Stimulated activated CD4-positive, alpha-beta T cell treated with anti-CD3 and anti-CD28 coated beads, Interleukin-1b, Interleukin-23, amount 100 ng/mL, for 1 hour (primary cell): ENCODE measurements around the gene ZNF839.
"Not testable (repeated sequence)": the region's sequence is repeated elsewhere in the genome, so short reads cannot be mapped to it uniquely, and the experiment has no call there.

Experiments
- DNase-seq, 2 donors: peaks; one replicate each; pipeline ENCODE4 v3.0.0-alpha.2; 2020; ENCODE audit warnings: low read depth in 2 of 2

ZNF839 gene

GRCh38 chr14:102314242-102315011 lies 5.1 kb upstream of the ZNF839 start:
- peak; percentile 49 to 69 for DNase-seq

DNA sequence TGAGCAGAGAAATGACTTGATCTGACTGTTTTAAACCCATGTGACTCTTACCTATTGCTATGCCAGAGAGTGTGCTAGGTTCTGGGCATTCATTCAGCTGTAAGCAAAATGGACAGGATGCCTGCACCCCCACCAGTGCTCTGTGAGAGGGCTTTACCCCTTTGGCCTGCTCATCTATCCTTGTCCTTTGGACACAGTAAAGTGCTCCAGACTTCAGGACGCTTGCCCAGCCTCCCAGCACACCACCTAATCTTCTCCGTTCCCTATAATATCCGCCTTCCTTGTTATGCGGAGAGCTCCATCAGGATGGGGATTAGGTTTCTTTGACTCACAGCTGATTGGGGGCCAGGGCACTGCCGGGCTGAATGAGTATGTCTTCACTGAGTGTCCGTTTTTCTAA lies 4.4 kb upstream of the ZNF839 start:
- no peak for DNase-seq

GRCh38 chr14:102316338-102316742 lies 3.2 kb upstream of the ZNF839 start:
- DNase-seq: no peak

GRCh38 chr14:102316743-102317563 lies 2.6 kb upstream of the ZNF839 start:
- DNase-seq: peak; percentile 91 to 98

DNA sequence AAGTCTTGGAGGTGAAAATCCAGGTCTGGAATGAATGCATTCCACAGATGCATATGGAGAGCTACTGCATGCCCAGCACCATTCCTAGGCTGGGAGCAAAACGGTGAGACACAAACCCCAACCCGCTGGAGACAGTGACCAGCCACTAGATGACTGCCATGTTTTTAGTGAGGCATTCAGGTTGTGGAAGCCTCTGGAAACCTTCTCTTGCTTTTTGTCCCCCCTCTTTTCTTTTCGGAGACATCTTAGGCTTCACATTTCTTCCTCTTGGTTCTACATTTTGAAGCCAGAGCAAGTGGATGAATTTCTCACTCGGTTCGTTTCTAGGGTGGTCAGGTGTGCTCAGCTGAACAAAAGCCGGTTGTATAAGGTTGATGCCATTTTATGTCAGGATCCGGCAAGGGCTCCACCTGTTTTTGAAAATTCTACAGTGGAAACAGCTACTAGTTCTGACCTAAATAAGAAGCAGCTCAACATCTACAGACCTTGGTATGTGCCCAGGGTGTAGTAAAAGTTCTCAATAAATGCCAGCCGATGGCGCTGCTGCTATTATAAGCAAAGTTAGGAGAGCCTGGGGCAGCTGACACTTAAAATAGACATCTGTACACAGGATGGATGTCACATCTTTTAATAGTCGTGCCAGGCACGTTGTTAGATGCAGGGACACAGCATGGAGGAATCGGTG lies 1.8 kb upstream of the ZNF839 start:
- DNase-seq: no peak

- DNase-seq: no peak
Measured at GRCh38 chr14:102318781-102319276, 717 bp upstream of the ZNF839 start.

DNA sequence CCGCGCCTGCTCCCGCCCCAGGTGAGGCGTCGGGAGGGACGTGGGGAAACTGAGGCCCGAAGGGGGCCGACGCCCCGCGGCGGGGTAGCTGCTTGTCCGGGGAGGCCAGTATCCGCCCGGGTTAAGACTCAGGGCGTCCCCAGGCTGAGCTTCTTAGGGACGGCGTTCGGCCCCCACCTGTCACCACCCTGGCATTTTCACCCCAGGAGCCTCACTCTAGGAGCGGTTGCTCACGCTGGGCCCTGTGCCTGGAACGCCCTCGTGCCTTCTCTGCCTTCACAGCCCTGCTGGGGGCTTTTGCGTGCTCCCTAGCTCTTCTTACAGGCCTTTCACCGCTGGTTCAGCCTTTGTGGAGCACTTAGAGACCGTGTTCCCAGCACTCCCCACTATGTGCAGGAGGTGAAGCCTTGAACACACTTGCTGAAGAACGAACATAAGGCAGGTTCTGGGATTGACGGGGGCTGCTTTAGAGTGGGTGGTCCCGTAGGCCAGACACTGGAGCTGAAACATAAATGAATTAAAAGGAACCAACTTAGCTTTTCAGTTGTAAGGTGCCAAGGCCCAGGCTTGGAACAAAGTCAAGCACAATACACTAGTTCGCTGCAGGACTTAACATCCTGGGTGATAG lies 601 bp downstream of the ZNF839 start:
- DNase-seq: no peak

DNA sequence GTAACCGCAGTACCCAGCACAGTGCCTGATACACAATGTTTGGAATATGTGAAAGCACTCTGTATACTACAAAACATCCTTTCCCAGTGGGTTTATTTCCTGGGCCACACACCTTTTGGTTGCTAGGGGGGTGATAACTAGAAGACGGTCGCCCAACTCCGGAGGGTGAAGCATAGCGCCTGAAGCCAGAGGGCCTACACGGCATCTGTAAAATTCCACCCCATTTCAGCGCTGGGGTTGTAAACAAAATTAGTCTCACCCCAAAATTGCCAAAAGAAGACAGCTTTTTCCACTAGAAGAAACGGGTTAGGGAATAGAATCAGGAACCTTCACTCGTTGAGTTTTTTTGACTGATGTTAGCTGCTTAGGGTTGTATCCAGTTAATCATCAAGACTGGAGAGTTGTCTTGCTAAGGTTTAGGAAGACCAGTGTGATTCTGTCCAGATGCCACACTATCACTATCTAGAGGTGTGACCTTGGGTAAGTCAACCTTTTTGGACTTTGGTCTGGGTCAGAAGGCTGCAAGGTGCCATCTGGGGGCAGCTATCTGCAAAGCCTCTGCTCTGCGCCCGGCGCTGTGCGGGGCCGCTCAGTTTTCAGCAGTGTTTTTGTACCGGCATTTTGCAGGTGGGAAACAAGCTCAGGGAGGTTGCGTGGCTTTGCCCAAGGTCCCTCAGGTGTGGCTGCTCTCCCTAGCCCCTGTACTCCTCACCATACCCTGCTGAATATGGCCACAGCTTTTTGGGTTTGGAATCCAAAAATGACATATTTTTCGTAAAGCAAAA lies 1.3 kb downstream of the ZNF839 start:
- no peak for DNase-seq

- no peak for DNase-seq
Measured at GRCh38 chr14:102321456-102322422, 2.2 kb downstream of the ZNF839 start.

DNA sequence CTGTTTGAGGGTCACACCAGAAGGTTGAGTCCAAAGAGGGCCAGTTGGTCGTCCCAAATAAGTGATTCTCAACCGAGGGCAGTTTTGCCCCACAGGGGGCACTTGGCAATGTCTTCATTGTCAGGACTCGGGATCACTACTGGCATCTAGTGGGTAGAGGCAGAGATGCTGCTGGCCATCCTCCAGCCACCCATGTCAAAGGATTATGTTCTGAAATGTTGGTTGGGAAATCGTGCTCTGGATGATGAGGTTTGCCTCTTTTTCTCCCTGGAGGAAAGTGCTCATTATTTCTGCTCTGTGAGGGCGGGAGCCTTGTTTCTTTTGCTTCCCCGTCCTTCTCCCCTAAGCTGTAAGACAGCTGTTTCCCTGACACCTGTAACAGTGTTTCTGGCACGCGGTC lies 3.6 kb downstream of the ZNF839 start:
- no peak for DNase-seq

DNA sequence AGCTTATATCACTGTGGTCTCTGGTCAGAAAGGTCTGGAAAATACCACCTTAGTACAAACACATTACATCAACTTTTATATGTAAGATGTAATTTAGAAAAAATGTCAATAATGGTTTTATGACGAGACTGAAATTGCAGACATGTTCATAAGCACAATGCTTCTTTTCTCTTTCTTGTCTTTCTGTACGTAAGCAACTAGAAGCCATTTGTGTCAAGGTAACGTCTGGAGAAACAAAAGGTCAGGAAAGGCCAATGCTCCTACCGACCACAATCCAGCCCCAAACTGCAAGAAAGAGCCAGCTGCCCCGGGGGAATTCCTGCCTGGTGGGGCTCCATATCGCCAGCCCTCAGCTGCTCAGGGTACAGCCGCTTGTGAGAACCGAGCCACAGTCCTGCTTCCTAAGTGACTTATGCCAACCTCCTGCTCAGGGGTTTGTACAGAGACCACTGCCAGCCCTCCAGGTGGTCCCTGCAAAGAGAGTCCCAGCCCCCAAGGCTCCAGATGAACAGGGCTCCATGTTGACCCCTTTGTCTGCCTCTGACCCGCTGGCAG lies 6.3 kb downstream of the ZNF839 start:
- no peak for DNase-seq

GRCh38 chr14:102326583-102326982 lies 7.0 kb downstream of the ZNF839 start:
- DNase-seq: no peak

GRCh38 chr14:102329381-102329780 lies 9.8 kb downstream of the ZNF839 start:
- not testable (repeated sequence) for DNase-seq

GRCh38 chr14:102330806-102331205 lies 11.3 kb downstream of the ZNF839 start:
- DNase-seq: no peak

DNA sequence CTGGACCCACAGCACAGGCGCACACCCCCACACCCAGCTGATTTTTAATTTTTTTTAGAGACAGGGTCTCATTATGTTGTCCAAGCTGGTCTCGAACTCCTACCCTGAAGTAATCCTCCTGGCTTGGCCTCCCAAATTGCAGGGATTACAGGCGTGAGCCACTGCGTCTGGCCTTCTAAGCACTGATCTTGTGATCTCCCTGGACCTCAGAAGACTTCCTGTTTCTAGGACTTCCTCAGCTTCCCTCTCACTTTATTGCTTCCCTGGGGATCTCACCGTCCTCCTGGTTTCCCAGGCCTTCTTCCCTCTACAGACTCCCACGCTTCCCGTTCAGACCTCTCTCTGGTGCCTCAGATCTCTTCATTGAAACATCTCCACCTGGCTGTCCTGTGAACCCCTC lies 13.8 kb downstream of the ZNF839 start:
- DNase-seq: no peak

DNA sequence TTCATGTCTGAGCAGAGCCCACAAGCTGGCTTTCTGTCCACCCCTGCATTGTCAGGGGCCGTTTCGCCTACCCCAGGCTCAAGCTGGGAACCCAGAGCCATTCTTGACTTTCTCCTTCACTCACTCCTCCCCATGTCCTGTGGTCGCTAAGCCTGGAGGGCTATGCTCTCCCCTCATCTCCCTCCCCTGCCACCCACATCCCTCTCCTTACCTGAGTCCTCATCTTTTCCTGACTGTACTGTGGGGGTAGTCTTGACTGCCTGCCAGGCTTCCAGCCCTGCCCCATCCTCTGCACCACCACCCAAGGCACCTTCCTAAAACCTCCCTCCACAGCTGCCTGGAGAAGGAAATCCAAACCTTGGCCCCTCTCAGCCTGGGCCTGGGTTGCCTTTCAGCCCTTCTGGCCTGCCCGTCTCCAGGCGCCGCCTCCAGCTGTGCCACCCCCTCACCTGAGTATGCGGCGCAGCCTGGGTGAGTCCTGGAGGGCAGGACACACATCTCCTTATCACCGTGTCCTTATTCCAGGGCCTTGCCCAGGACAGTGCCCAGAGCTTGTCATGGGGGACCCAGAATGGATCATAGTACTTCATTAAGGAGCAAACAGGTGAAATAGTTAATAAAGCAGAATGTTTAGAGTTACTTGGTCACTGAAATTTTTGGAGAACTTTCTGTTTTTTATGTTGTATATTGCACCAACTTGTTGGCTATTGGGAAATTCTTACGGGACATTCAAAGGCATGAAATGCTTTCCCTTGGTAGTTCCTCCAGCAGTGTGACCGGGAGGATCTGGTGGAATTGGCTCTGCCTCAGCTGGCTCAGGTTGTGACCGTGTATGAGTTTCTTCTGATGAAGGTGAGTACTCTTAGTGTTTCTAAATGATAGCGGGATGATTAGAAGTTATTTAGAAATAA lies 14.5 kb downstream of the ZNF839 start:
- no peak for DNase-seq

DNA sequence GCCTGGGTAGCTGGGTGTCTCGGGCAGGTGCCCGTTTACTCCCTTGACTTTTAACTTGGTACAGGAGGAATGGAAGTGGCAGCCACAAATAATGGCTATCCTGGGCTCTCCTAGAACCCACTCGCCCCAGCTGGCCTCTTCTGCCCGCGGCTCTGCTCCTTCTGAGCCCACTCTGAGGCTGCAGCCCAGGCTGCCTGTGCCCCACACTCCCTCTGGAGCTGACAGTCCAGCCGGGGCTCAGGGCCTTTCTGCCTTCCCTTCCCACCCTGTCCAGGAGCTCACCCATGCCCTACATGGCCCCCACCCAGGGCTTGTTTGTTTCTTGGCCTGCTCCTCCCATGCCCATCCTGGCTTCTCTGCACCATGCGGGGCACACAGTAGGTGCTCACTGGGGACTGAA lies 15.6 kb downstream of the ZNF839 start:
- DNase-seq: no peak

- no peak for DNase-seq
Measured at GRCh38 chr14:102338724-102339123, 19.2 kb downstream of the ZNF839 start.
